ENCODE measurements around the gene RDX. TPM values are rescaled to one million over a fixed set of nuclear protein-coding genes. Genes with fewer than 3 reads are reported as not detected.

The RDX gene
- total and polyA plus RNA-seq, 2 of the 4 experiments (the other 2 are of a cell fraction), result 61.1 to 72.4 TPM

- Histone ChIP-seq H3K27me3 (ENCODE audit: control insufficient read depth, insufficient read depth, low read length) (no peaks in the 10 kb centered on the region), H2AK9ac (replicated peaks; ENCODE audit: low read depth, low read length, poor library complexity) (no peak overlapping the region), H2BK20ac (ENCODE audit: low read depth, low read length) (no peak overlapping the region), H4K20me1 (ENCODE audit: insufficient read depth, low read length) (no peaks in the 10 kb centered on the region), H3K9ac (ENCODE audit: low read depth, low read length) (no peak overlapping the region), H2BK120ac (ENCODE audit: low read depth, low read length) (no peak overlapping the region), H4K8ac (ENCODE audit: low read depth in 2 of 2, low read length in 2 of 2) (no peak overlapping the region), H3K27ac (ENCODE audit: insufficient read depth, low read length) (no peak overlapping the region), H3K18ac (ENCODE audit: low read depth, low read length) (no peak overlapping the region), H2AK5ac (ENCODE audit: low read depth, low read length) (no peak overlapping the region), H4K5ac (ENCODE audit: low read depth, low read length) (no peak overlapping the region), H3K23ac (ENCODE audit: low read depth, low read length) (no peak overlapping the region), H3K9me3 (ENCODE audit: control insufficient read depth, insufficient read depth, low read length) (no peaks in the 10 kb centered on the region), H2BK5ac (ENCODE audit: low read depth, low read length, poor library complexity, severe bottlenecking) (no peak overlapping the region), H2BK15ac (ENCODE audit: low read depth, low read length) (no peak overlapping the region), H3K4ac (ENCODE audit: low read depth, low read length) (no peak overlapping the region), H3K4me2 (ENCODE audit: low read depth, low read length) (no peak overlapping the region), H2AFZ (replicated peaks; ENCODE audit: low read length, poor library complexity) (no peak overlapping the region), H3K4me1 (ENCODE audit: control insufficient read depth, insufficient read depth, low read length) (no peaks in the 10 kb centered on the region; the same call in 1 of the 2 replicates), H3K9me1 (ENCODE audit: insufficient read depth, low read length) (no peaks in the 10 kb centered on the region), H3K4me3 (ENCODE audit: insufficient read depth, low read depth, low read length) (no peak overlapping the region), H3K56ac (ENCODE audit: extremely low read depth, insufficient read depth, low read length) (no peak overlapping the region), H3K14ac (replicated peaks; ENCODE audit: low read depth, low read length) (no peak overlapping the region), H4K91ac (ENCODE audit: insufficient read depth, low read depth, low read length) (no peak overlapping the region), H3K36me3 (ENCODE audit: control insufficient read depth, insufficient read depth, low read length) (peaks cover 9% of the 10 kb centered on the region), H3K79me1 (ENCODE audit: low read depth in 1 of 2, low read length in 2 of 2) (peaks cover 9 to 10% of the 10 kb centered on the region in 2 experiments)
- no peak for TF ChIP-seq MXI1 (IDR thresholded peaks at IDR 0.05; ENCODE audit: borderline replicate concordance, low read depth, low read length)
- TF ChIP-seq, protein P1, sequence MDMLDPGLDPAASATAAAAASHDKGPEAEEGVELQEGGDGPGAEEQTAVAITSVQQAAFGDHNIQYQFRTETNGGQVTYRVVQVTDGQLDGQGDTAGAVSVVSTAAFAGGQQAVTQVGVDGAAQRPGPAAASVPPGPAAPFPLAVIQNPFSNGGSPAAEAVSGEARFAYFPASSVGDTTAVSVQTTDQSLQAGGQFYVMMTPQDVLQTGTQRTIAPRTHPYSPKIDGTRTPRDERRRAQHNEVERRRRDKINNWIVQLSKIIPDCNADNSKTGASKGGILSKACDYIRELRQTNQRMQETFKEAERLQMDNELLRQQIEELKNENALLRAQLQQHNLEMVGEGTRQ (IDR thresholded peaks at IDR 0.05; ENCODE audit: low read depth, low read length), result no peak
- no peak for TF ChIP-seq MAFK (IDR thresholded peaks at IDR 0.05; ENCODE audit: low read depth, low read length)
- TF ChIP-seq CTCF (conservative IDR thresholded peaks at IDR 0.05; ENCODE audit: low read depth, low read length), result no peak
- no peak for TF ChIP-seq SMC3 (IDR thresholded peaks at IDR 0.05; ENCODE audit: low read depth, low read length)
- no peak for TF ChIP-seq RCOR1 (IDR thresholded peaks at IDR 0.05; ENCODE audit: insufficient replicate concordance, low read length)
- TF ChIP-seq RFX5 (IDR thresholded peaks at IDR 0.05; ENCODE audit: low read depth, low read length), result no peak
- no peak for TF ChIP-seq CHD1 (IDR thresholded peaks at IDR 0.05; ENCODE audit: low read depth, low read length)
- TF ChIP-seq BHLHE40 (IDR thresholded peaks at IDR 0.05; ENCODE audit: low read depth, low read length), result no peak
- no peak for TF ChIP-seq MAZ (IDR thresholded peaks at IDR 0.05; ENCODE audit: borderline replicate concordance, low read depth, low read length)
- no peak for TF ChIP-seq FOS (IDR thresholded peaks at IDR 0.05; ENCODE audit: low read depth, low read length)
- TF ChIP-seq NFE2L2 (IDR thresholded peaks at IDR 0.05; ENCODE audit: low read depth, low read length), result no peak
- TF ChIP-seq CEBPB (IDR thresholded peaks at IDR 0.05; ENCODE audit: low read depth, low read length), result no peak
- no peak for TF ChIP-seq RAD21 (IDR thresholded peaks at IDR 0.05; ENCODE audit: low read length)
- no peak for TF ChIP-seq ELK1 (IDR thresholded peaks at IDR 0.05; ENCODE audit: borderline replicate concordance, low read depth, low read length)
- no peak for TF ChIP-seq POLR2A (IDR thresholded peaks at IDR 0.05; ENCODE audit: low read depth, low read length)
- ChIA-PET POLR2A (ENCODE audit: unreplicated experiment) (no interaction called here), CTCF (no interaction called here)
- intact Hi-C loops (cut with micrococcal nuclease), result no loop called here
- BruUV-seq (replicated peaks), result no TSS peak
- DNase-seq (no peak), ATAC-seq (ENCODE audit: low read depth) (no peak)
- WGBS, 2 experiments (ENCODE audit: extremely low coverage in 2 of 2, insufficient read length in 1 of 2), result no CpG with 5 or more reads among the region's 1 CpG
- dilution Hi-C loops (cut with HindIII; ENCODE audit: low sequenced_read_pairs, unreplicated experiment), result no loop called here
- in situ Hi-C loops (cut with MboI; ENCODE audit: low sequenced_read_pairs), result no loop called here
Measured at GRCh38 chr11:110243791-110244190, 52.6 kb downstream of the RDX start.
